GM12891 (cell line): ENCODE results near the gene EXOC1.

Experiments
- POLR2A ChIP-seq: IDR thresholded peaks from 2 replicates; pipeline ENCODE4 v1.6.1; 2011; ENCODE audit warnings: low read depth, low read length, control low read depth
- POLR2AphosphoS5 ChIP-seq: IDR thresholded peaks from 2 replicates; pipeline ENCODE4 v1.6.1; 2011; ENCODE audit warnings: low read depth, low read length, control low read depth
- POU2F2 ChIP-seq: IDR thresholded peaks from 2 replicates; pipeline ENCODE4 v1.6.1; 2011; ENCODE audit warnings: low read depth, mild to moderate bottlenecking, control low read depth, low read length, moderate library complexity
- SPI1 ChIP-seq: IDR thresholded peaks from 2 replicates; pipeline ENCODE4 v1.6.1; 2011; ENCODE audit warnings: low read depth, low read length, control low read depth
- TAF1 ChIP-seq: IDR thresholded peaks from 2 replicates; pipeline ENCODE4 v1.6.1; 2011; ENCODE audit warnings: low read depth, low read length, control low read depth

- TF ChIP-seq POLR2AphosphoS5 (no peak), POLR2A (no peak), TAF1 (no peak), POU2F2 (no peak), SPI1 (no peak)
These were observed 1.6 kb upstream of the EXOC1 start for GRCh38 chr4:55851885-55852284.
